Endothelial cell of umbilical vein (primary cell): ENCODE data around the gene TMCO2. TPM values are rescaled to one million over a fixed set of nuclear protein-coding genes. Genes with fewer than 3 reads are reported as not detected.

Source experiments
- BruUV-seq: library from RNA; stranded (reverse); fragments of 400-500 nt; replicated peaks from 2 replicates; lab custom pipeline; 2021; lab: Mats Ljungman, UMichigan
- CTCF ChIA-PET: fragments of 300-600, 350-600 bp; sonication (Branson Sonifier 250); formaldehyde crosslinking; loops from one replicate; lab custom pipeline; 2021; ENCODE audit warnings: antibody characterized with exemption, inconsistent platforms; lab: Charles Lee
- POLR2A ChIA-PET: fragments of 300-600, 350-600 bp; sonication (Branson Sonifier 250); formaldehyde crosslinking; loops from one replicate; lab custom pipeline; 2021; ENCODE audit warnings: antibody characterized with exemption, inconsistent platforms; lab: Charles Lee
- DNase-seq: peaks from one replicate; pipeline ENCODE4 v3.0.0-alpha.2; 2011; ENCODE audit warnings: low read depth, low spot score
- FAIRE-seq: peaks from 2 replicates; lab custom pipeline; 2011; peaks lifted over from hg19 to GRCh38; lab: Jason Lieb, UNC
- H2AFZ ChIP-seq: 2 replicates; pipeline ENCODE4 v1.6.0; 2012; ENCODE audit warnings: low read depth, low read length, control low read depth, inconsistent platforms
- H3K27ac ChIP-seq: 2 replicates; pipeline ENCODE4 v1.5.1; 2011; ENCODE audit warnings: low read depth, mild to moderate bottlenecking, control low read depth, low read length, moderate library complexity; ENCODE audit not compliant: insufficient read depth
- H3K27me3 ChIP-seq, 2 experiments: 2 replicates each; pipeline versions ENCODE4 v1.6.0 to v1.6.1; 2011; ENCODE audit warnings: low read length in 2 of 2, mixed read lengths in 1 of 2; ENCODE audit not compliant: control insufficient read depth in 2 of 2, insufficient read depth in 2 of 2
- H3K36me3 ChIP-seq, 2 experiments: 2 replicates in 1 of 2; 3 replicates in 1 of 2; pipeline ENCODE4 v1.5.1; 2011; ENCODE audit warnings: low read length in 2 of 2, mild to moderate bottlenecking in 1 of 2, moderate library complexity in 1 of 2; ENCODE audit not compliant: control insufficient read depth in 2 of 2, insufficient read depth in 2 of 2; ENCODE audit errors: extremely low read depth in 1 of 2
- H3K4me1 ChIP-seq: 3 replicates; pipeline ENCODE4 v1.5.1; 2011; ENCODE audit warnings: mild to moderate bottlenecking, low read length; ENCODE audit not compliant: control insufficient read depth, insufficient read depth; ENCODE audit errors: extremely low read depth
- H3K4me2 ChIP-seq: 2 replicates; pipeline ENCODE4 v1.6.1; 2011; ENCODE audit warnings: low read length, control low read depth, mixed read lengths; ENCODE audit not compliant: insufficient read depth
- H3K4me3 ChIP-seq, 3 experiments: fragments of 200-600 bp in 1 of 3; sonication (generic), shearing (Covaris generic) in 1 of 3; replicated peaks in 1 of 3; 2 replicates each; pipeline ENCODE4 v1.5.1; 2011 to 2016; ENCODE audit warnings: control low read depth in 3 of 3, low read length in 3 of 3, mild to moderate bottlenecking in 2 of 3, inconsistent platforms in 1 of 3, low read depth in 1 of 3, moderate library complexity in 1 of 3; ENCODE audit not compliant: insufficient read depth in 1 of 3
- H3K79me2 ChIP-seq: 2 replicates; pipeline ENCODE4 v1.6.0; 2012; ENCODE audit warnings: low read length, inconsistent platforms; ENCODE audit not compliant: control insufficient read depth, insufficient read depth
- H3K9ac ChIP-seq: replicated peaks from 2 replicates; pipeline ENCODE3; 2011; ENCODE audit warnings: low read length, control low read depth; ENCODE audit not compliant: insufficient read depth; ENCODE audit errors: extremely low read depth
- H3K9me1 ChIP-seq: replicated peaks from 3 replicates; pipeline ENCODE4 v1.6.0; 2011; ENCODE audit warnings: mild to moderate bottlenecking, low read length; ENCODE audit not compliant: control insufficient read depth, insufficient read depth; ENCODE audit errors: extremely low read depth
- H3K9me3 ChIP-seq: replicated peaks from 2 replicates; pipeline ENCODE4 v1.5.1; 2012; ENCODE audit warnings: low read length, inconsistent platforms; ENCODE audit not compliant: control insufficient read depth, insufficient read depth
- H4K20me1 ChIP-seq: replicated peaks from 2 replicates; pipeline ENCODE3; 2011; ENCODE audit warnings: mild to moderate bottlenecking, low read length; ENCODE audit not compliant: control insufficient read depth, insufficient read depth; ENCODE audit errors: extremely low read depth
- FOS ChIP-seq: IDR thresholded peaks from 2 replicates; pipeline ENCODE4 v1.6.1; 2011; ENCODE audit warnings: mild to moderate bottlenecking, low read length, moderate library complexity, borderline replicate concordance; ENCODE audit not compliant: insufficient read depth
- GATA2 ChIP-seq: IDR thresholded peaks from 2 replicates; pipeline ENCODE4 v1.7.0; 2011; ENCODE audit warnings: low read depth, mild to moderate bottlenecking, moderate library complexity, mixed read lengths, low read length; ENCODE audit not compliant: insufficient read length, insufficient read depth
- POLR2AphosphoS5 ChIP-seq: IDR thresholded peaks from 2 replicates; pipeline ENCODE4 v1.6.1; 2012; ENCODE audit warnings: low read depth, mild to moderate bottlenecking, control low read depth, low read length, moderate library complexity; ENCODE audit not compliant: insufficient read depth
- dilution Hi-C: fragments of 300-500 bp; cut with MboI; formaldehyde crosslinking; loops from one replicate; pipeline ENCODE4 v1.15.0; 2019; ENCODE audit warnings: low sequenced_read_pairs; ENCODE audit not compliant: extremely low pct_ligation_motif_present
- intact Hi-C: fragments of 100-400 bp; cut with micrococcal nuclease; formaldehyde crosslinking; loops from one replicate; pipeline ENCODE4 v1.10.0; 2022
- polyA plus RNA-seq, 4 experiments: library from polyadenylated mRNA; depleted of rRNA in 3 of 4; stranded (reverse) in 3 of 4; unstranded in 1 of 4; fragments of >200 nt; gene quantifications; 2 replicates each; pipeline versions ENCODE4 v1.2.1 to v1.2.3, GENCODE V29; 2011 to 2012; ENCODE audit warnings: missing spikeins in 1 of 4
- total RNA-seq: library from RNA; stranded (reverse); gene quantifications from 2 replicates; pipeline ENCODE4 v1.2.3, GENCODE V29; 2021
- TF ChIP-seq, protein P1 (sequence below), 2 donors: IDR thresholded peaks; 1 replicate in 1 of 2; 2 replicates in 1 of 2; pipeline ENCODE4 v1.5.1; 2011; ENCODE audit warnings: low read length in 2 of 2, mild to moderate bottlenecking in 2 of 2, moderate library complexity in 2 of 2, control low read depth in 1 of 2, inconsistent platforms in 1 of 2, low read depth in 1 of 2; ENCODE audit not compliant: insufficient read depth in 1 of 2; ENCODE audit errors: extremely low read depth in 1 of 2

Gene TMCO2
- total and polyA plus RNA-seq, 2 donors (not counting 3 experiments of a cell fraction or from before 2014, with no cell fraction given): not detected

DNA sequence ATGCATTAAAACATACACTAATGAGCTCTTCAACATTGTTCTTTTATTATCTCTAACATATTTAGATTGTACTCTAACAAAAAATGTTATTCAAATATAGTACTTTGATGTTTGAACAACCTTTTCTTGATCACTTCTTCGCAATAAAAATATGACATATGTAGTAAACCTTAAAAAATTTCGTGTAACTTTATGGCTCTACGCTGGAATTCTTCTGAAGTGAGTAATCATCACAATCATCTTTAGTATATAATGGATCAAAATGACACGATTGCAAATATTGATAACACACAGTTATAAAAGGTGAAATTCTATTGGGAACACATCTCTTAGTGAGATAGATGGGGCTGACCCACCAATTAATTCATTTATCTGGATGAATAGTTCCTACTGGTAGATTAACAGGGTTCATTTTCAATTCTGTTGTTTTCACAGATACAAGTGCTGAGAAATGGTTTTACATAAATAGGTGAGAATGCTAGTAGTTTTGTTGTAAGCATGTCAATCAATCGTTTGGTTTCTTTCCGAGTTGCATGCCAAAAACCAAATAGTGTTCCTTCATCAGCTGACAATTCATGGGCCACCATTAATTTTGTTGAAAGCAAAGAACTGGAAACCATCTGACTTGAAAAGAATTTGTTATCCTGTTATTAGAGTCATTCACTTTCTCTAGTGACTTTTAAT is 8.8 kb downstream of the TMCO2 start:
- peak overlapping the region; percentile 99 for H3K9ac ChIP-seq
- H3K4me2 ChIP-seq: peak overlapping the region; percentile 89
- peak overlapping the region; percentile 86 for H3K27ac ChIP-seq
- H3K9me3 ChIP-seq: no peaks in the 10 kb centered on the region
- BruUV-seq: no TSS peak
- no peak overlapping the region for H2AFZ ChIP-seq
- H3K27me3 ChIP-seq: no peaks in the 10 kb centered on the region
- H3K36me3 ChIP-seq: peaks cover 4 to 8% of the 10 kb centered on the region in 2 experiments
- CTCF ChIA-PET: interaction anchor here (1.1 to 1.9 kb wide), 2 partner anchors 14 to 17 kb away, joined by 3 to 6 read pairs; no protein-coding TSS in a partner anchor
- no peaks in the 10 kb centered on the region for H3K9me1 ChIP-seq
- no peaks in the 10 kb centered on the region for H4K20me1 ChIP-seq
- peaks cover 9% of the 10 kb centered on the region for H3K4me1 ChIP-seq
- DNase-seq (peak; percentile 24), FAIRE-seq (peak; percentile 8)
- H3K79me2 ChIP-seq: peaks cover 29% of the 10 kb centered on the region
- peak overlapping the region; percentile 59 to 91 (median 79) for H3K4me3 ChIP-seq
- TF ChIP-seq, protein P1, sequence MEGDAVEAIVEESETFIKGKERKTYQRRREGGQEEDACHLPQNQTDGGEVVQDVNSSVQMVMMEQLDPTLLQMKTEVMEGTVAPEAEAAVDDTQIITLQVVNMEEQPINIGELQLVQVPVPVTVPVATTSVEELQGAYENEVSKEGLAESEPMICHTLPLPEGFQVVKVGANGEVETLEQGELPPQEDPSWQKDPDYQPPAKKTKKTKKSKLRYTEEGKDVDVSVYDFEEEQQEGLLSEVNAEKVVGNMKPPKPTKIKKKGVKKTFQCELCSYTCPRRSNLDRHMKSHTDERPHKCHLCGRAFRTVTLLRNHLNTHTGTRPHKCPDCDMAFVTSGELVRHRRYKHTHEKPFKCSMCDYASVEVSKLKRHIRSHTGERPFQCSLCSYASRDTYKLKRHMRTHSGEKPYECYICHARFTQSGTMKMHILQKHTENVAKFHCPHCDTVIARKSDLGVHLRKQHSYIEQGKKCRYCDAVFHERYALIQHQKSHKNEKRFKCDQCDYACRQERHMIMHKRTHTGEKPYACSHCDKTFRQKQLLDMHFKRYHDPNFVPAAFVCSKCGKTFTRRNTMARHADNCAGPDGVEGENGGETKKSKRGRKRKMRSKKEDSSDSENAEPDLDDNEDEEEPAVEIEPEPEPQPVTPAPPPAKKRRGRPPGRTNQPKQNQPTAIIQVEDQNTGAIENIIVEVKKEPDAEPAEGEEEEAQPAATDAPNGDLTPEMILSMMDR (IDR thresholded peaks at IDR 0.05; ENCODE audit: extremely low read depth in 1 of 2, insufficient read depth in 1 of 2, low read depth in 1 of 2, low read length in 2 of 2): no peak
- TF ChIP-seq GATA2: no peak
- TF ChIP-seq FOS: no peak
- no peak for TF ChIP-seq POLR2AphosphoS5
- POLR2A ChIA-PET: interaction anchor here (0.5 kb wide), 1 partner anchor 10 kb away, joined by 4 read pairs; no protein-coding TSS in a partner anchor
- dilution Hi-C loops (no loop called here), intact Hi-C loops (loop anchor here (1.0 to 5.0 kb wide), 2 partner anchors 178 to 214 kb away; partner anchors contain the start of gene CAP1)
